Endometrial microvascular endothelial cells (primary cell): ENCODE results near the gene SLIT1. TPM values are rescaled to one million over a fixed set of nuclear protein-coding genes. Genes with fewer than 3 reads are reported as not detected.
"Not testable (repeated sequence)": the region's sequence is repeated elsewhere in the genome, so short reads cannot be mapped to it uniquely, and the experiment has no call there.

ENCODE experiments used
- in situ Hi-C: cut with HindIII; loops from 2 replicates; pipeline ENCODE4 v1.10.0; 2017; ENCODE audit warnings: low sequenced_read_pairs, low pct_unique_long_range_greater_than_20kb; ENCODE audit errors: inconsistent ontology term
- total RNA-seq: library from RNA; depleted of rRNA; stranded (reverse); fragments of >200 nt; gene quantifications from one replicate; pipeline ENCODE4 v1.2.3, GENCODE V29; 2015; ENCODE audit errors: inconsistent ontology term

SLIT1 gene
- total RNA-seq, 1 donor from 2014 or later = not detected

DNA sequence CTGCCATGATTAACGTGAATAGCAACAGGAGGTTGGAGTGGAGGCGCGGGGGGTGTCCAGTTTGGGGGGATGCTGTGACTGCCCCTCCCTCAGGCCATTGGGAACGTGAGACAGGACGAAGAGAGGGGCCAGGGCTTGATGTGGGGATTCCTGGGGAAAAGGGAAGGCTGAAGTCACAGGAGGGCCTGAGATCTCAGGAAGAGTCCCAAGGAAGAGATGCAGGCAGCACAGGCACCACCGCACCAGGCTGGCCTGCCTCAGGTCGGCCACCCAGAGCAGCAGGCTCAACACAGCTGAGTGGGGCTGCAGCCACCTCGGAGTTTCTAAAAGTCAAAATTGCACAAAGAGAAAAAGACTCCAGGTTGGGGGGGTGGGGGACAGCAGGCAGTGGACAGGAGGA, 86.7 kb downstream of the SLIT1 start:
- in situ Hi-C loops = no loop called here

DNA sequence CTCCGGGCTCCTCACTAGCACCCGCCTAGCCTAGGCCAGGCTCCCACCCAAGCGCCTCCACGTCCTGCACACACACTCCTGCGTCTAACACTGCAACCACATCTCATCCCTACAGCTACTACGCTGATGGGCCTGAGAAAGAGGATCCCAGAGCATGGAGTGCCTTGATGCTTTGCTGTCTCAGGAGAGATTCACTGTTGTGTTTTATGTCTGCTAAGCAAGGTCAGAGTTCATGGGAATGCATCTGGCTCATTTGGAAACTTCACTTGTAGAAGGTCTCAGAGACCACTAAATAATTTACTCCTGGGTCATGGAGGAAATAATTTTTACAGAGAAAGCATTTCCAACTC, 88.7 kb downstream of the SLIT1 start:
- in situ Hi-C loops = no loop called here

DNA sequence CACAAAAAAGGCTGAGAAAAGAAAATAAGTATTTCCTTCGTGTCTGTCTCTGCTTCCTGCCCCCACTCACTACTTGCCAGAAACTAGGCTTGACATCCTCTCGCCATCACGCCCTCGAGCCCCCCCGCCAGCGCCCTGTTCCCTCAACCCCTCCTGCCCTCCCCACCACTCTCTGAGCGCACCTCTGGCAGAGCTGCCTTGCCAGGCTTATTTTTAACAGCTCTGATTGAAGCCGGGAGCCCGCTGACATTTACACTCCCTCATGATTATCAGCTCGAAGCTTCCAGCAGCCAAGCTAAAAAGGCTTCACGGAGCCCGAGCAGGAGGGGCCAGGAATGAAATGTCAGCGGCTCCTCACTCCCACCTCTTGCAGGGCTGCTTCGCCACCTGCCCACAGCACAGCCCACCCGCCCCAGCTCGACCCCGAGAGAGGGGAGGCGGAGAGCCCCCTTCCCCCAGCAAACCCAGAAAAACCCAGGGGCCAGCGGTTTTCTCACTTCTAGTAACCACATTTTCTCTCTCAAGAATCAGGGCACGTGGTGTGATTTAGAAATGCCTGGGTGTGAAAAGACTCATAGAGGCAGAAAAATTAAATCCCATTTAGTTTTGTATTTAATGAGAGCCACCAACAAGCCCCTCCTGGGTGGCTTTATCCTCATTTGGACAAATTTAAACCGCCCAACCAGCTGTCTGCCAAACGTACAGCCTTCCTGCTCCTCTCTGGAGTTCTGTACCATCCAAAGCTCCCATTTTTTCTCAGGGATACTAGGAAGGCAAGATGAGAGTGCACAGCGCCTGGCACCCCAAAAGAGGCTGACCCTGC, 89.3 kb downstream of the SLIT1 start:
- in situ Hi-C loops = no loop called here

DNA sequence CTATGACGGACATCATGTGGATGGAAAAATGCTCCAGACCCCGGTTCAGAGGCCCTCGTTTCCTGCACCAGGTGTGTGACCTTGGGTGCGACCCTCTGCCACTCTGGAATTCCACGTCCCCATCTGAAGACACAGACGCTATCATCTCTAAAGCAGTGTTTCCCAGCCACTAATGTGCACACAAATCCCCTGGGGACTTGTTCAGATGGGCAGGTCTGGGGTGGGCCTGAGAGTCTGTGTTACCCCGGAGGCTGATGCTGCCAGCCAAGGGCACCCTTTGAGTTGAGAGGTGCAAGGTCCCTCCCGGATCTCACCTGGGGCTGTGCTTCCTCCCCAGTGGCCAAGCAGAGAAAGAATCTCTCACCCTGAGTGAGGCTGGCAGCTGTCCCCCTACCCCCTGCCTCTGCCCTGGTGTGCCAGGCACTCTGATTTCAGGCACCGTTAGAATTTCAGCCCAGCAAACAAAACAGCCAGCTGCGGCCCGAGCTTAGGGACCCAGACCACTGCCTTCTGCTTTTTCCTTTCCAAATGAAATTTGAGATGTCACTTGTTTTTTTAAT, 90.0 kb downstream of the SLIT1 start:
- in situ Hi-C loops = no loop called here

DNA sequence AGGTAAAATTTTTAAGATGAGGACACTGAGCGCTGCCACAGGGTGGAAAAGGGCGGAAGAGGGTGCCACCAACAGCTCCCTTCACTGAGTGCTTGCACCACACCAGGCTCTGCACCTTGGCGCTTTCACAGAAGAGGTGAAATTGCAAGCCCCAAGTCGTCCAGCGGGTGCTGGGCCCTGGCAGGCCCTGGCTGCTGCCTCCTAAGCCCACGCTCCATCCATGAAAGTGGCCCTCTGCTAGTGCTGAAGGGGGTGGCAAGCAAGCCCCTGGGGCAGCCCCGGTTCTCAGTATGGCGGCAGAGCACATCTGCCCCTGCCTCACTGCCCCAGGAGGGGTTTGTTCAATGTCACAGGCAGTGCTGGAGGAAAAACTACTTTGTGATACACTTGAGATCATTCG, 95.1 kb downstream of the SLIT1 start:
- in situ Hi-C loops = no loop called here

DNA sequence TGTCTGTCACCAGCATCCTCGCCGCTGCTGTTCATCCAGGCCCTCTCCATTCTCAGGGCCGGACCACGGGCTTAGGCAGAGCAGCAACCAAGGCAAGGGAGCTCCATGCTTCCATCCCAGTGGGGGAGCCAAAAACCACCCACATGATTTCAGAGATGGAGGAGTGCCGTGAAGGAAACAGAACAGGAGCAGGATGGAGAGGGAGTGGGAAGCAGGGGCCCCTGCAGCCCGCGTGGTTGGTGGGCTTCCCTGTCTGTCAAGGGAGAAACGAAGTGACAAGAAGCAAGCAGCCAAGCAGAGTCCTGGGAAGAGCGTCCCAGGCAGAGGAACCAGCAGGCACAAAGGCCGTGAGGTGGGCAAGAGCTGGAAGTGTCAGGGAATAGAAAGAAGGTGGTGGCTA, 95.7 kb downstream of the SLIT1 start:
- in situ Hi-C loops = no loop called here

DNA sequence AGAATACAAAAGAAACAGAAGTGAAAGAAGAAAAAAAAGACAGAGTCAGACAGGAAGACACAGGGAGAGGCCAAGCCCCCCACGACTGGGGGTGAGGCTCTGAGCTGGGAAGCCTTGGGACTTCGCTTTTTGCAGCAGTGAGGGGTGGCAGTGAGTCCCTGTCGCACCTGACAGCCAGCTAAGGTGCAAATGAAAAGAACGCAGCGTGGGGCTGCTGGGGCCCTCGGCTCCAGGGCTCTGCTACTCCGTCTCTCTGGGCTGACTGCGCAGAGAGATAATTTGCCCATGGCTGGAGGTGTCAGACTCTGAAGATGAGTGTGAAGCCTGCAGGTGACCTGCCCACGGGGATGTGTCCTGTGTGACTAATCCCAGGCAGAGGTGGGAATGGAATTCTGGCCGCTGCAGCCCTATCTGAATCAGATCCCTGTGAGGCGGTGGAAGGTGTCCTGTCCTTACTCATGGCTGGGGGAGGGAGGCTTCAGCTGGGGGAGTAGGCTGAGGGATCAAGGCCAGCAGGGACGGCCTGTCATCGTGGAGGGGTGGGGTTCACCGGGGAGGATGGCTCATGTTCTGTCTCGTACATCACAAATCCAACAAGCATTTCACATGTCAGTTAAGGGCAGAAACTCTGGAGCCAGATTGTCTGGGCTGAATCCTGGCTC, 96.4 kb downstream of the SLIT1 start:
- in situ Hi-C loops = no loop called here

DNA sequence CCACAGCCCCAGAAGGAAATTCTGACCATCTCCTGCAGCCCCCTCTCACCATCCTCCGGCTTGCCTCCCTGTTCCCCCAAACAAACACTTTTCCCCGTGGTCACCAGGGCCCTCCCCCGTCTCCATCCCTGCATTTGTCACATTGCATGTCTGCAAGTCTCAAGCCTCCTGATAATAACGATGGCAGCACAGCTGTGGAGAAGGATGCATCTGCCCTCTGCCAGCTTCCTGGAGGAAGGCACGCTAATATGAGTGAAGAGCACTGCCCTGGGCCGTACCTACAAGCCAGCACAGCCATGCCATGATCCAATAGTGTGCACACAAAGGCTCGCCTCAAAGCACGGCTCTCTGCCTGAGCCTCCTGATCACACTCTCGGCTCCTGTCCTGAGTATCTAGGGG, 98.5 kb downstream of the SLIT1 start:
- in situ Hi-C loops = no loop called here

DNA sequence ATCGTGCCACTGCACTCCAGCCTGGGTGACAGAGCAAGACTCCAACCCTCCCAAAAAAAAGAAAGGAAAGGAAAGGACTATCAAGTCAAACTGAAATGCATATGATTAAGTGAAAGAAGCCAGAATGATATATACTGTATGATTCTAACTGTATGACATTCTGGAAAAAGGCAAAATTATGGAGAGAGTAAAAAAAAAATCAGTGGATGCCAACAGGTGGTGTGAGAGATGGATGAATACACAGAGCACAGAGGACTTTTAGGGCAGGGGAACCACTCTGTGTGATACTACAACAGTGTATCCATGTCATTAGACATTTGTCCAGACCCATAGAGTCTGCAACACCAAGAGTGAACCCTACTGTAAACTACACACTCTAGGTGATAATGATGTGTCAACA, 99.2 kb downstream of the SLIT1 start:
- in situ Hi-C loops = no loop called here

DNA sequence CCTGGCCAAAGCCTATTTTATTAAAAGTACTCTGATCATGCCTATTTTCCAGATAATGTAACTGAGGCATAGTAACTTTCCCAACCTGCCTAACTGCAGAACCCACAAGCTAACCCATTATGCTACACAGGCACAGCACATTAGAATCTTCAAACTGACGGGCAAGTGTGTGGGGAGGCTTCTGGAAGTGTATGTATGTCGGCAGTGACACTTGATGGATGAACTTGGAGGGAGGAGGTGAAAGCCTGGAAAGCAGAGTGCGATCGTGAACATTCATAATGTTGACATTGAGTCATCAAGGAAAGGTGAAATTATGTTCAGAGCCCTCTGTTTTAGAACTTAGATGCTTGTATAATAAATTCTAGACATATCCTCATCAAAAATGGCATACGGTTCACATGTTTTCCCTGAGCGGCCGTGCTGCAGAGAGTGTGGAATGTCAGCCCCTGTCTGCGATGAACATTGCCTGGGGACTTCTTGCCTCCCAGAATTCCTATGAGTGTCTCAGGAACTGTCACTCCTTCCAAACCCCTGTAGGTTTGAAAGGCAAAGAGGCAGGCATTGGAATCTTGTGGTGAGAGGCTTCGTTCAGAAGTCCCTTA, 102.4 kb downstream of the SLIT1 start:
- in situ Hi-C loops = no loop called here

DNA sequence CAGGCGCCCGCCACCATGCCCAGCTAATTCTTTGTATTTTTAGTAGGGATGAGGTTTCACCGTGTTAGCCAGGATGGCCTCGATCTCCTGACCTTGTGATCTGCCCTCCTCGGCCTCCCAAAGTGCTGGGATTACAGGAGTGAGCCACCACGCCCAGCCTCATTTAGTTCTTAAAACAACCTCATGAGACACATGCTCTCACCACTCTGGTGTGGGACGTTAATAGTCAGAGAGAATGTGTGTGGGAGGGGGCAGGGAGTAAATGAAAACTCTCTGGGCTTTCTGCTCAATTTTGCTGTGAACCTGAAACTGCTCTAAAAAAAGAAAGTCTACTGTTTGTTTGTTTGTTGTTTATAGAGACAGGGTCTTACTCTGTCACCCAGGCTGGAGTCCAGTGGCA, 103.2 kb downstream of the SLIT1 start:
- in situ Hi-C loops = not testable (repeated sequence)

DNA sequence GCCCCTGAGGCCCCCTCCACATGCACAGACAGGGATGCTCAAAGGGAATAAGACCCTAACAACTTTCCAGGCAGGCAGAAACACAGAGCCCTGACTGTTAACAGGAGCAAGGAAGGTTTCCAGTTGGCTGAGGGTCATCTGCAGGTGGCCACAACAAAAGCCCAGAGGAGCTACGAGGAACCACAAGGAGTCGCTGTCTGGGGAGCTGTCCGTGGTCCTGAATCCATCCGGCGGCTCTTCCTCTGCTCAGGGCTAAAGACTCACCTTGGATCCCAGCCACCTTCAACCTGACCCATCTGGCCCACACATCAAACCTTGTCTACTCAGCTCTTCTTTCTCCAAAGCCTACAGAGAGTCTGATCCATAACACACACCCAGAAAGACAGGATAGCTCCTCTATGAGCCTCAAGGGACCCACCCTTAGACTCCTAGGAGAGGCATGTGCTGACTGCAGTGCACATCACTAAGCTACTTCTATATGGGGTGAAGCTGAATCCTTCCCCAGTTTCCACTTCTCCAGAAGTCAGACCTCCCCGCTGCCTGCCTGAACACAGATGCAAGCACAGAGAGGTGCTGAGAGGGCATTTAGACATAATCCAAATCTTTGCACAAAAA, 104.0 kb downstream of the SLIT1 start:
- in situ Hi-C loops = no loop called here

DNA sequence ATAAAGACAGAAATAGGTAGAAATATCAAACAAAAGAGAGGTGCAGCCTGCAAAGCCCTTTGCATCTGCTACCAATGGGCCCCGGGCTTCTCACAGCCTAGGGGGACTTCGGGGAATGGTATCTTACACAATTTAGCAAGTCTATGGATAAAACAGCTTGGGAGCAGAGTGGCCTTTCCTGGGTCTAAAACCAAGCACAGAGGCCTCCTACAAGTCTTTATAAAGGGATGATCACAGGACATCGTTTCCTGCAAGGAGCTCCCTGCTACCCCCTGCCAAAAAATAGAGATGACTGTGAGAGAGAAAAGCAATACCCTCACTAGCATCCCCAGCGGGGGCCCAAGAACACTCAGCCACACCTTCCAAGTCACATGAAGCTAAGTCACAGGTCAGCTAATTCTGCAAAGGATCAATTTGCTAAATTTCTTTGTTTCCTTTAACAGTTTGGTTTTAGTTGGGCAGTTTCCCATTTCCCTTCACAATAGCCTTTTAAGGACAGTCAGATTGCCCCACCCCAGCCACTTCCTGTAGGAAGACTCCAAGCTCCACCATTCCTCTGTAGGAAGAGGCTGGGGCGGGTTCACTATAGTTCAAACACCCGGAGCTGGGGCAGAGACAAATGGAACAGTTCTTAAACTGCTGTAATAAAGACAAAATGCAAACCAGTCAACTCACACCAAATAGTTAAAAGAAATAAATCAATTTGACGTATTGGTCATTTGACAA, 105.5 kb downstream of the SLIT1 start:
- in situ Hi-C loops = no loop called here

DNA sequence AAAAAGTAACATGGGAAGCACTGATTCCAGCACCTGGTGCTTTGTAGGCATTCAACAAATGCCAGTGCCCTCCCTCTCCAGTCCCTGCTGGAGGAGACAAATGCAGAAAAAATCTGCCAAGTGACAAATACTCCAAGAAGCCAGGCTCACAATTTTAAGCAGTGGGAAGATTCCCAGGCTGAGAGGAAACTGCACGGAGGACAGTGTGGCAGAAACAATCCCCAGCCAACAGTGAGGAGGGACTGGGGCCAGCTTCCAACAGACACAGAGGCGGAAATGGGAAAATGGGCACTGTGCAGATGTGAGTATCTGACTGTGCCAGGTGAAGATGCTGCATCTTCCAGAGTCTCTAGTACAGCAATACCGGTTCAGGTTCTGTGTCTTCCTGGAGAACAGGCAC, 106.3 kb downstream of the SLIT1 start:
- in situ Hi-C loops = no loop called here

DNA sequence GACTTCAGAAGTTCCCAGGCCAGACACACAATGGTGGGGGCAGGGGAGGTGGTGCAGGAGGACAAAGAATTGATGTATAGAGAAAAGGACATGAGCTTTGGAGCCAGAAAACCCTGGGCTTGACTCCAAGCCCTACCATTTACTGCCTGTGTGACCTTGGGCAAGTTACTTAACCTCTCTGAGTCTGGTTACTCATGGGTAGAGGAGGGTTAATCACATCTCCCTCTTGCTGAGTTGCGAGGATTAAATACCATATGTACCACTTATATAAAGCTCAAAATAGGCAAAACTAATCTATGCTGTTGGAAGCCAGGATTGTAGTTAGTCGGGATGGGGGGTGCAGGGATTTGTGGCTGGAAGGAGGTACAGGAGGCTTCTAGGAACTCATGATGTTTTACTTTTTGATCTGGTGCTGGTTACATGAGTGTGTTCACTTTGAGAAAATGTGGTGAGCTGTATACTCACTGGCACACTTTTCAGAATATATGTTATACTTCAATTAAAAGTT, 106.8 kb downstream of the SLIT1 start:
- in situ Hi-C loops = no loop called here

DNA sequence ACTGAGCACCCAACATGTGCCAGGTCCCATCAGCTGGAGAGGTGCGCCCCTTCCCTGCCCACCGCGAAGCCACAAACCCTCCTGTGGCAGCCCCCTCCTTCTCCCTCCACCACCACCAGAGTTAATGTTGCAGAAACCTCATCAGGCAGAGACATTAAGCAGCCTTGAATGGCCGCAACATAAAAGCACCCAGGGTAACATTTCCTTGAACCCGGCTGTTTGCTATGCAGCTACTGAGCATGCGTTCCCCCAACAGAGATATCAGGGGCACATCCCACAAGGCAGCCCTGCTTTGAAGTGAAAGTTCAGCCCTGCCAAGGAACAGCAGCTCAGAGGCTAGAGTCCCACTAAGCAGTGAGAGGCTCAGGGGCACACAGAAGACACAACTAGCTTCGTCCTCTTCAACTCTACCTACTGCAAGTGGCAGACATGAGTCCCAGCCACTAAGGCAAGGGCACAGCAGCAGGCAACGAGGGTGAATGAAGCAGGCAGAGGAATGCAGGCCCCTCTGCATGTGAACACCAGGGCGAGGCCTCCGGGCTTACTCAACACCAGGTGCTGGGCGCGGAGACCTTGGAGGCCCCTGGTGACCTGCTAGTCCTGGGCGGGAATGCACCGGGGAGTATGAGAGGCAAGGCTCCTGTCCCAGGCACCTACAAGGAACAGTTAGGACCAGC, 107.4 kb downstream of the SLIT1 start:
- in situ Hi-C loops = no loop called here

DNA sequence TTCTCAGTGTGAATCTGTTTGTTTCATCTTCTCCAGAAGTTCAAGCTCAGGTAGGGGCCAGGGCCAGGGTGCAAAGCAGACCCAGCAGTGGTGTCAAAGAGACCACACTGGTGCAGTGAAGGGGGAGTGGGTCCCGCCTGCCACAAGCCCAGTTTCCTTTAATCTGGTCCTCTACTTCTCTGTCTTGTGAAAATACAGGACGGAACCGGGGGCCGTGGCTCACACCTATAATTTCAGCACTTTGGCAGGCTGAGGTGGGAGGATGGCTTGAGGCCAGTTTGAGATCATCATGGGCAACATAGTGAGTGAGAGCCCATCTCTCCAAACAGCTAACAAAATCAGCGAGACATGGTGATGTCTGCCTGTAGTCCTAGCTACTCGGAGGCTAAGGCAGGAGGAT, 109.0 kb downstream of the SLIT1 start:
- in situ Hi-C loops = no loop called here

DNA sequence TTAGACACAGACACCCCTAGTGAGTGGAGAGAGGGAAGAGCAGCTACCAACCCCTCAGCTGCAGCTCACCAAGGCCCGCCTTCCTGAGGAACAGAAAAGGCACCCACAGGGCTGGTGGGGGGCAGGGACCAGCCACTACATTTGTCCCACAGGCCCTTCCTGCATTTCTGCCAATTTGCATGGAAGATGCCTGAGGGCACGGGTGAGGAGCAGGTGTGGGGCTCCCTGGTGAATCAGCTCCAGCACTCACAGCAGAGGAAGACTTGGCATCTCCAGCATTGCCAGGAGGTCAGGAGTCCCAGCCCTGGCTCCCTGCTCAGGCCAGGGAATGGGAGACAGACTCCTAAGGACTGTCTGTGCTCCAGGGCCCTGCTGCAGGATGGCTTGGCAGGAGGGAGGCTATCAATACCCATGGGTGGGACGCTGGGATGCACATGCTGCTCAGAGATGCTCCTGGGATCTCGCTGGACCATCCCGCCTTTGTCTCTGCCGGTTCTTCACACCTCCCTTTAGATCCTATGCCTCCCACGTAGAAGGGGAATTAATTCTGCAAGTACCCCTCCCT, 109.7 kb downstream of the SLIT1 start:
- in situ Hi-C loops = no loop called here
